ENCODE data around the gene HS3ST5.
"Not testable (repeated sequence)": the region's sequence is repeated elsewhere in the genome, so short reads cannot be mapped to it uniquely, and the experiment has no call there.

Gene HS3ST5

GRCh38 chr6:114272582-114272981 is 70.2 kb downstream of the HS3ST5 start:
- no peak for DNase-seq

GRCh38 chr6:114271405-114271804 is 71.4 kb downstream of the HS3ST5 start:
- no peak for DNase-seq

GRCh38 chr6:114267897-114268296 is 74.9 kb downstream of the HS3ST5 start:
- DNase-seq, result no peak

- DNase-seq, result no peak
Measured at GRCh38 chr6:114260810-114261209, 82.0 kb downstream of the HS3ST5 start.

- DNase-seq, result no peak
Measured at GRCh38 chr6:114258376-114258775, 84.4 kb downstream of the HS3ST5 start.

- DNase-seq, result no peak
Measured at GRCh38 chr6:114253431-114253830, 89.4 kb downstream of the HS3ST5 start.

GRCh38 chr6:114249522-114249921 is 93.3 kb downstream of the HS3ST5 start:
- DNase-seq, result no peak

- no peak for DNase-seq
Measured at GRCh38 chr6:114247101-114247500, 95.7 kb downstream of the HS3ST5 start.

- DNase-seq, result no peak
Measured at GRCh38 chr6:114240796-114241195, 102.0 kb downstream of the HS3ST5 start.

GRCh38 chr6:114228675-114229074 is 114.1 kb downstream of the HS3ST5 start:
- no peak for DNase-seq

GRCh38 chr6:114227944-114228468 is 114.8 kb downstream of the HS3ST5 start:
- no peak for DNase-seq

- DNase-seq, result no peak
Measured at GRCh38 chr6:114220241-114220640, 122.6 kb downstream of the HS3ST5 start.

- DNase-seq, result no peak
Measured at GRCh38 chr6:114218437-114219340, 124.1 kb downstream of the HS3ST5 start.

GRCh38 chr6:114217996-114218395 is 124.8 kb downstream of the HS3ST5 start:
- DNase-seq, result not testable (repeated sequence)

- DNase-seq, result no peak
Measured at GRCh38 chr6:114216789-114217467, 125.9 kb downstream of the HS3ST5 start.

- no peak for DNase-seq
Measured at GRCh38 chr6:114210467-114210866, 132.4 kb downstream of the HS3ST5 start.

- no peak for DNase-seq
Measured at GRCh38 chr6:114203460-114203859, 139.4 kb downstream of the HS3ST5 start.

GRCh38 chr6:114202389-114202788 is 140.4 kb downstream of the HS3ST5 start:
- DNase-seq, result no peak

GRCh38 chr6:114200891-114201290 is 141.9 kb downstream of the HS3ST5 start:
- no peak for DNase-seq

GRCh38 chr6:114195631-114196403 is 147.0 kb downstream of the HS3ST5 start:
- DNase-seq, result no peak

- DNase-seq, result no peak
Measured at GRCh38 chr6:114195027-114195365, 147.8 kb downstream of the HS3ST5 start.

GRCh38 chr6:114194362-114195026 is 148.3 kb downstream of the HS3ST5 start:
- DNase-seq, result no peak

GRCh38 chr6:114187563-114187962 is 155.3 kb downstream of the HS3ST5 start:
- no peak for DNase-seq
